Left ventricle myocardium inferior (tissue), 1 donor: Measurements from ENCODE around the gene NUP62. TPM values are rescaled to one million over a fixed set of nuclear protein-coding genes. Genes with fewer than 3 reads are reported as not detected.

Experiments
- DNase-seq: peaks from one replicate; pipeline ENCODE4 v3.0.0-alpha.2; 2020
- H3K27ac ChIP-seq: fragments of 200-600 bp; replicated peaks from 2 replicates; pipeline ENCODE4 v1.8.0; 2021
- H3K27me3 ChIP-seq: fragments of 200-600 bp; 2 replicates; pipeline ENCODE4 v1.8.0; 2021; ENCODE audit warnings: low read depth
- H3K36me3 ChIP-seq: fragments of 200-600 bp; 2 replicates; pipeline ENCODE4 v1.8.0; 2021
- H3K4me1 ChIP-seq: fragments of 200-600 bp; 2 replicates; pipeline ENCODE4 v1.8.0; 2021
- H3K4me3 ChIP-seq: fragments of 200-600 bp; 2 replicates; pipeline ENCODE4 v1.8.0; 2021; ENCODE audit warnings: mild to moderate bottlenecking, moderate library complexity
- H3K9me3 ChIP-seq: fragments of 200-600 bp; replicated peaks from 2 replicates; pipeline ENCODE4 v1.8.0; 2021
- intact Hi-C: fragments of 100-400 bp; cut with micrococcal nuclease; formaldehyde crosslinking; loops from one replicate; pipeline ENCODE4 v1.11.0; 2022
- total RNA-seq: library from RNA; stranded (reverse); fragmentation: NEBNext Ultra II Directional; extraction: Animal tissue kit (Norgen Biotek cat#: 25700); gene quantifications from one replicate; pipeline ENCODE4 v1.2.1, GENCODE V29; 2021
- TF ChIP-seq, protein P1 (sequence below): fragments of 200-600 bp; IDR thresholded peaks from 2 replicates; pipeline ENCODE4 v1.8.0; 2021; ENCODE audit warnings: antibody characterized with exemption, mild to moderate bottlenecking, borderline replicate concordance
- donor health status: DM: no; HTN: yes; CAD: no; lungs with severe emphysema.

The NUP62 gene
- total RNA-seq, 1 donor from 2014 or later = 28.4 TPM

DNA sequence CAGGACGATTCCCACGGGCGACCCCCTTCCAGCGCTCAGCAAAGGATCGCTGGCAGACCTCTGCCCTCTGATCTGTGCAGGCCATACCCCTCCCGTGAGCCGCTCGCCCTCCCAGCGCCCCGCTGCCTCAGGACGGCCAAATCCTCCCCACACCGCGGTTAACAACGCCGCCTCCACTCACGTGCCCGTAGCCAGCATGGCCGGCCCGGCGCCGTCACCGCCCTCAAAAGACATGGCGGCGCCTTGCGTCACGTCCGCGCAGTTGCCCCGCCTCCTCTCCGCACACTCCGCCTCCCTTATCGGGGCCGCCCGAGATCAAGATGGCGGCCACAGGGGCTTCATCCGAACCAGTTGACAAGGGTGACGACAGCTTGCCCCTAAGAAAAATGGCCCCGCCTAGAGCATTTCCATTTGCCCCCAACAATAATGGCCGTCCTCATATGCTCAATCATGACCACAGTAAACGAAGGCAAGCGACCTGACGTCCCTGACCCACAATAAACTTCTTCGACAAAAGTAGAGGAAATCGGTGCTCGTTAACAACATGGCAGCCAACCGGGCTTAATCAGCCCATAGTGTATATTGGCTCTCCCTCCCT is 52.8 kb downstream of the NUP62 start:
- H3K27me3 ChIP-seq = no peaks in the 10 kb centered on the region
- H3K9me3 ChIP-seq = no peaks in the 10 kb centered on the region
- TF ChIP-seq, protein P1, sequence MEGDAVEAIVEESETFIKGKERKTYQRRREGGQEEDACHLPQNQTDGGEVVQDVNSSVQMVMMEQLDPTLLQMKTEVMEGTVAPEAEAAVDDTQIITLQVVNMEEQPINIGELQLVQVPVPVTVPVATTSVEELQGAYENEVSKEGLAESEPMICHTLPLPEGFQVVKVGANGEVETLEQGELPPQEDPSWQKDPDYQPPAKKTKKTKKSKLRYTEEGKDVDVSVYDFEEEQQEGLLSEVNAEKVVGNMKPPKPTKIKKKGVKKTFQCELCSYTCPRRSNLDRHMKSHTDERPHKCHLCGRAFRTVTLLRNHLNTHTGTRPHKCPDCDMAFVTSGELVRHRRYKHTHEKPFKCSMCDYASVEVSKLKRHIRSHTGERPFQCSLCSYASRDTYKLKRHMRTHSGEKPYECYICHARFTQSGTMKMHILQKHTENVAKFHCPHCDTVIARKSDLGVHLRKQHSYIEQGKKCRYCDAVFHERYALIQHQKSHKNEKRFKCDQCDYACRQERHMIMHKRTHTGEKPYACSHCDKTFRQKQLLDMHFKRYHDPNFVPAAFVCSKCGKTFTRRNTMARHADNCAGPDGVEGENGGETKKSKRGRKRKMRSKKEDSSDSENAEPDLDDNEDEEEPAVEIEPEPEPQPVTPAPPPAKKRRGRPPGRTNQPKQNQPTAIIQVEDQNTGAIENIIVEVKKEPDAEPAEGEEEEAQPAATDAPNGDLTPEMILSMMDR = no peak
- peaks cover 44% of the 10 kb centered on the region for H3K4me1 ChIP-seq
- intact Hi-C loops = no loop called here
- DNase-seq = peak; percentile 97
- H3K4me3 ChIP-seq = peak overlapping the region; percentile 94
- peaks cover 31% of the 10 kb centered on the region for H3K36me3 ChIP-seq
- H3K27ac ChIP-seq = peak overlapping the region; percentile 99

DNA sequence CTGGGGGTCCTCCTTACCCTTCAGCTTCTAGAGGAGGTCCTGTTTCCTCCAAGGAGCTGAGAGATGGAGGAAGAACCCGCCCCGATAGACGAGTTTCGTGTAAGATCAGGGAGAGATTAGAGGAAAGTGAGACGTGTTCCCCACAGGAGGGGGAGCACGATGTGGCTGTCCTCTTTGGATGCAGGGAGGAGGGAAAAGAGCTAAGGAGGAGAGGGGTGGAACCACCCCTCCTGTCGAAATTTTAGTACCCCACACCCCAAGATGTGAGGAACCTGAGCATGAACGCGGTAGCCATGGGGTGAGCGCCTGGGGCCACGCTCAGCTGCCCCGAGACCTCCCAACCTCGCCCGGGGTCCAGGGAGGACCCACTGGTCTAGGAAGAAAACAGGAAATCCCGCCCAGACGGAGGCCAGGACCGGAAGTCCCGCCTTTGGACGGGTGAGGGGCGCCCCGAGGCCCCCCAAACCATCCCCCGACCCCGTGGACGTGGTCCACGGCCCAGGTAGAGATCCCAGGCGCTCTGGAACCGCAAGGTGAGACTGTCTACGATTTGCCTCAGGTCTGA is 53.4 kb downstream of the NUP62 start:
- no peaks in the 10 kb centered on the region for H3K27me3 ChIP-seq
- H3K9me3 ChIP-seq = no peaks in the 10 kb centered on the region
- H3K4me1 ChIP-seq = peaks cover 46% of the 10 kb centered on the region
- DNase-seq = peak; percentile 64
- TF ChIP-seq, protein P1 = no peak
- intact Hi-C loops = no loop called here
- H3K4me3 ChIP-seq = peak overlapping the region; percentile 94
- peaks cover 26% of the 10 kb centered on the region for H3K36me3 ChIP-seq
- peak overlapping the region; percentile 99 for H3K27ac ChIP-seq

DNA sequence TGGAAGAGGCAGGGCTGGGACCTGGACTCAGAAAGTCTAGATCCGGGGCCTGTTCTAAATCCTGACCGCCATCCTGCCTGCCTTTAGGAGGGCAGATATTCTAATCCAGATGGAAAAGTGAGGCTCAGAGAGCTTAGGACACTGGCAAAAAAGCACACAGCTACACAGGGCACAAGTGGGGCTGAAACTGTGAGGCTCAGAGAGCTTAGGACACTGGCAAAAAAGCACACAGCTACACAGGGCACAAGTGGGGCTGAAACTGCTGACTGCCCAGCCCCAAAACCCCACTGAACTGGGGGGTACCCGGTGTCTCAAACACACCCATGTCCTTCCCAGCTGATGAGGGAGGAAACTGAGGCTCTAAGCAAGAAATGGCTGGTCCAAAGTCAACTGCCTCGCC is 54.1 kb downstream of the NUP62 start:
- Histone ChIP-seq H3K4me3 (peak overlapping the region; percentile 94), H3K27me3 (no peaks in the 10 kb centered on the region), H3K4me1 (peaks cover 53% of the 10 kb centered on the region), H3K27ac (peak overlapping the region; percentile 99), H3K9me3 (no peaks in the 10 kb centered on the region), H3K36me3 (peaks cover 18% of the 10 kb centered on the region)
- DNase-seq = no peak
- intact Hi-C loops = no loop called here
- TF ChIP-seq, protein P1 = no peak

DNA sequence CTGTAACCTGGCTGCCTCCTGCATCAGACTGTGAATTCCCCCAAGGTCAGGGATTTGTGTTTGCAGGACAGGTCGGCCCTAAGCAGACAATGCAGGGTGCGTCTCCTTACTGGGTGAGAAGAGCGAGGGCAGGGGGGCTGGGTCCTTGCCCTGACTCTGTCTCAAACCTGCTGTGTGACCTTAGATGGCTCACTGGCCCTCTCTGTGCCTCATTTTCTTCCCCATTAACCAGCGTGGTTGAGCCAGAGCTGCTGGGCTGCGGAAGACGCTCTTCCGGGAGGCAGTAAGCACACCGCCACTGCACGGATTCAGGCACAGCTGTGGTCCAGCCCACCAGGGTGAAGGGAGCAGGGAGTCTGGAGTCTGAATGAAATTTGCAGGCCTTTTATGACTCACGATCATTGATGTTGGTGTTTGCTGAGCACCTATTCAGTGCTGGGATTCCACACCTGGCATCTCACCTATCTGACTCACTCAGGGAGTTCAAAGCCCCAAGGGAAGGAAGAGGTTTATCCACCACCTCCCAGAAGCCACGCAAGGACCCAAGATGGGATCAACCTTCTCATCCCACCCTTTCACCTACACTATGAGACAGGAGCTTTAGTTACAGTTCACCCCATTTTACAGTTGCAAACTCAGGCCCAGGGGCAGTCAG is 54.7 kb downstream of the NUP62 start:
- Histone ChIP-seq H3K27ac (no peak overlapping the region), H3K36me3 (peaks cover 12% of the 10 kb centered on the region), H3K4me1 (peaks cover 58% of the 10 kb centered on the region), H3K27me3 (no peaks in the 10 kb centered on the region), H3K9me3 (no peaks in the 10 kb centered on the region), H3K4me3 (peak overlapping the region; percentile 94)
- intact Hi-C loops = no loop called here
- no peak for DNase-seq
- TF ChIP-seq, protein P1 = no peak

DNA sequence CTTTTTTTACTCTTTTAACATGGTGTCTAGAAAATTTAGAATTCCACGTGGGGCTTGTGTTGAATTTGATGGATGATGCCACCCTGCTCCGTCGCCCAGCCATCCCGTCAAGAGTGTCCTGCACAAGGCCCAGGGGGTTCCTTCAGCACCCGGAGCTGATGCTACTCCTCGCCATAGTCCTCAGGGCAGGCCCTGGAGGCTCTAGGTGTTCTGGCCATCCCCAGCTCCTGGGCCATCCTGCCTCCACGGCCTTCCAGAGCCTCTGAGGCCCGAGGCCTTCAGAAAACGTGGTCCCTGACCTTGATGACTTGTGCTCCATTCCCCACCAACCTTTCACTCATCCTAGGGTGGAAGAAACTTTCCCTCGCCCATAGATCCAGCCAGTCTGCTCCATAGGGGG is 55.5 kb downstream of the NUP62 start:
- DNase-seq = no peak
- intact Hi-C loops = no loop called here
- H3K9me3 ChIP-seq = no peaks in the 10 kb centered on the region
- H3K4me3 ChIP-seq = no peak overlapping the region
- TF ChIP-seq, protein P1 = no peak
- H3K27me3 ChIP-seq = no peaks in the 10 kb centered on the region
- peaks cover 4% of the 10 kb centered on the region for H3K36me3 ChIP-seq
- peaks cover 55% of the 10 kb centered on the region for H3K4me1 ChIP-seq
- no peak overlapping the region for H3K27ac ChIP-seq
